Peyer's patch (tissue), 4 donors: Measurements from ENCODE around the gene KMT2B. TPM values are rescaled to one million over a fixed set of nuclear protein-coding genes. Genes with fewer than 3 reads are reported as not detected.

Source experiments
- DNase-seq, 3 donors: peaks; one replicate each; pipeline ENCODE4 v3.0.0-alpha.2; 2017 to 2019
- H3K27ac ChIP-seq, 4 donors: fragments of 200-600 bp; sonication (generic); one replicate each; pipeline ENCODE4 v1.5.1; 2016 to 2019
- H3K27me3 ChIP-seq, 2 donors: fragments of 200-600 bp; sonication (generic); one replicate each; pipeline ENCODE4 v1.5.1; 2019
- H3K36me3 ChIP-seq, 3 donors: fragments of 200-600 bp; sonication (generic); one replicate each; pipeline ENCODE4 v1.5.1; 2016 to 2019
- H3K4me1 ChIP-seq, 4 donors: fragments of 200-600 bp; sonication (generic); one replicate each; pipeline ENCODE4 v1.5.1; 2016 to 2019
- H3K4me3 ChIP-seq, 4 donors: fragments of 200-600 bp; sonication (generic); 1 replicate in 3 of 4; 2 replicates in 1 of 4; pipeline ENCODE4 v1.5.1; 2016 to 2019; ENCODE audit warnings: mild to moderate bottlenecking in 1 of 4
- H3K9me3 ChIP-seq, 4 donors: fragments of 200-600 bp; sonication (generic); one replicate each; pipeline ENCODE4 v1.5.1; 2016 to 2019; ENCODE audit warnings: mild to moderate bottlenecking in 1 of 4
- CTCF ChIP-seq, 6 experiments: fragments of 450-650 bp in 4 of 6; fragments of 200-600 bp in 2 of 6; sonication (generic) in 1 of 6; IDR thresholded peaks; one replicate each; pipeline ENCODE4 v1.5.1; 2017 to 2019; ENCODE audit warnings: antibody characterized with exemption in 6 of 6, mild to moderate bottlenecking in 3 of 6, moderate library complexity in 1 of 6
- POLR2A ChIP-seq, 2 donors: fragments of 450-650 bp; IDR thresholded peaks; one replicate each; pipeline ENCODE4 v1.5.1; 2017; ENCODE audit warnings: antibody characterized with exemption in 2 of 2, mild to moderate bottlenecking in 2 of 2, moderate library complexity in 2 of 2
- total RNA-seq, 4 donors: library from RNA; depleted of rRNA; stranded (reverse); fragments of >200 nt; gene quantifications; one replicate each; pipeline ENCODE4 v1.1.0, GENCODE V29; 2016

The KMT2B gene
- total RNA-seq, 4 donors from 2014 or later: 27.8 to 62.6 (median 41.9) TPM

- no peak overlapping the region for H3K4me3 ChIP-seq
- TF ChIP-seq POLR2A (IDR thresholded peaks at IDR 0.05): no peak
- no peak overlapping the region for H3K27ac ChIP-seq
- H3K36me3 ChIP-seq: peaks cover 0 to 4% (median 0%) of the 10 kb centered on the region in 3 donors
- no peaks in the 10 kb centered on the region for H3K4me1 ChIP-seq
- DNase-seq: no peak
- H3K9me3 ChIP-seq: no peaks in the 10 kb centered on the region
- no peaks in the 10 kb centered on the region for H3K27me3 ChIP-seq
Measured at GRCh38 chr19:35786299-35787160, 68.7 kb downstream of the KMT2B start.

- H3K27me3 ChIP-seq: no peaks in the 10 kb centered on the region
- H3K9me3 ChIP-seq: no peaks in the 10 kb centered on the region
- no peak for DNase-seq
- peaks cover 0 to 4% (median 0%) of the 10 kb centered on the region in 3 donors for H3K36me3 ChIP-seq
- no peak overlapping the region for H3K27ac ChIP-seq
- no peaks in the 10 kb centered on the region for H3K4me1 ChIP-seq
- H3K4me3 ChIP-seq: no peak overlapping the region
- TF ChIP-seq CTCF (IDR thresholded peaks at IDR 0.05) (no peak), POLR2A (IDR thresholded peaks at IDR 0.05) (no peak)
Measured at GRCh38 chr19:35787227-35787799, 69.5 kb downstream of the KMT2B start.

Other genes with a start within 250 kb of the KMT2B start
- gene KRTDAP, start 227.5 kb upstream of the KMT2B start, total RNA-seq: not detected
- gene DMKN, start 204.4 kb upstream of the KMT2B start, total RNA-seq: 10 to 100 TPM in 2 of 4 donors, 1 to 10 TPM in 1, not detected in 1; 1.9 to 29.7 (median 10.7) TPM
- 1 to 10 TPM in 1 of 4 donors, not detected in 3; 1.0 TPM for gene SBSN, start 189.7 kb upstream of the KMT2B start, total RNA-seq
- under 1 TPM in 1 of 4 donors, not detected in 3; 0.54 TPM for gene GAPDHS, start 184.5 kb upstream of the KMT2B start, total RNA-seq
- 10 to 100 TPM; 34.9 to 59.4 (median 50.9) TPM for gene TMEM147, start 172.4 kb upstream of the KMT2B start, total RNA-seq
- not detected for gene ATP4A, start 154.3 kb upstream of the KMT2B start, total RNA-seq
- not detected for gene PMIS2, start 131.8 kb upstream of the KMT2B start, total RNA-seq
- gene HAUS5, start 105.3 kb upstream of the KMT2B start, total RNA-seq: 10 to 100 TPM in 2 of 4 donors, 1 to 10 TPM in 2; 2.8 to 42.9 (median 8.3) TPM
- gene RBM42, start 89.0 kb upstream of the KMT2B start, total RNA-seq: 10 to 100 TPM; 57.3 to 64.4 (median 63.1) TPM
- 1 to 10 TPM in 2 of 4 donors, not detected in 2; 1.6 to 1.8 TPM for gene ETV2, start 76.3 kb upstream of the KMT2B start, total RNA-seq
- gene COX6B1, start 69.7 kb upstream of the KMT2B start, total RNA-seq: 100 to 1,000 TPM; 462 to 930 (median 787) TPM
- gene UPK1A, start 51.5 kb upstream of the KMT2B start, total RNA-seq: not detected
- 1 to 10 TPM in 1 of 4 donors, not detected in 3; 2.5 TPM for gene ZBTB32, start 13.4 kb upstream of the KMT2B start, total RNA-seq
- 10 to 100 TPM in 3 of 4 donors, 1 to 10 TPM in 1; 8.3 to 14.2 (median 12.3) TPM for gene IGFLR1, start 24.4 kb downstream of the KMT2B start, total RNA-seq
- gene U2AF1L4, start 27.4 kb downstream of the KMT2B start, total RNA-seq: 10 to 100 TPM; 14.5 to 70.5 (median 34.6) TPM
- 10 to 100 TPM in 3 of 4 donors, 1 to 10 TPM in 1; 8.3 to 48.2 (median 40.6) TPM for gene PSENEN, start 27.6 kb downstream of the KMT2B start, total RNA-seq
- 10 to 100 TPM; 11.6 to 30.5 (median 20.2) TPM for gene LIN37, start 30.6 kb downstream of the KMT2B start, total RNA-seq
- 10 to 100 TPM in 2 of 4 donors, 1 to 10 TPM in 2; 9.2 to 19.8 (median 13.6) TPM for gene HSPB6, start 39.0 kb downstream of the KMT2B start, total RNA-seq
- 10 to 100 TPM in 3 of 4 donors, 1 to 10 TPM in 1; 6.0 to 36.8 (median 27.2) TPM for gene PROSER3, start 40.2 kb downstream of the KMT2B start, total RNA-seq
- gene ARHGAP33, start 57.6 kb downstream of the KMT2B start, total RNA-seq: 100 to 1,000 TPM in 1 of 4 donors, 10 to 100 TPM in 2, 1 to 10 TPM in 1; 8.6 to 166 (median 20.0) TPM
- gene PRODH2, start 94.8 kb downstream of the KMT2B start, total RNA-seq: not detected
- gene NPHS1, start 134.5 kb downstream of the KMT2B start, total RNA-seq: not detected
- gene KIRREL2, start 138.9 kb downstream of the KMT2B start, total RNA-seq: 1 to 10 TPM in 1 of 4 donors, not detected in 3; 1.7 TPM
- 1 to 10 TPM in 3 of 4 donors, under 1 TPM in 1; 0.53 to 8.3 (median 1.7) TPM for gene APLP1, start 150.6 kb downstream of the KMT2B start, total RNA-seq
- gene NFKBID, start 182.5 kb downstream of the KMT2B start, total RNA-seq: 10 to 100 TPM in 3 of 4 donors, 1 to 10 TPM in 1; 8.4 to 38.0 (median 23.6) TPM
- 1 to 10 TPM in 1 of 4 donors, not detected in 3; 9.7 TPM for gene HCST, start 184.5 kb downstream of the KMT2B start, total RNA-seq
- gene TYROBP, start 190.3 kb downstream of the KMT2B start, total RNA-seq: 10 to 100 TPM in 3 of 4 donors, 1 to 10 TPM in 1; 4.2 to 56.1 (median 20.2) TPM
- 10 to 100 TPM in 3 of 4 donors, 1 to 10 TPM in 1; 8.3 to 34.4 (median 22.1) TPM for gene LRFN3, start 218.4 kb downstream of the KMT2B start, total RNA-seq